ENCODE data around the gene SLF1.

DNA sequence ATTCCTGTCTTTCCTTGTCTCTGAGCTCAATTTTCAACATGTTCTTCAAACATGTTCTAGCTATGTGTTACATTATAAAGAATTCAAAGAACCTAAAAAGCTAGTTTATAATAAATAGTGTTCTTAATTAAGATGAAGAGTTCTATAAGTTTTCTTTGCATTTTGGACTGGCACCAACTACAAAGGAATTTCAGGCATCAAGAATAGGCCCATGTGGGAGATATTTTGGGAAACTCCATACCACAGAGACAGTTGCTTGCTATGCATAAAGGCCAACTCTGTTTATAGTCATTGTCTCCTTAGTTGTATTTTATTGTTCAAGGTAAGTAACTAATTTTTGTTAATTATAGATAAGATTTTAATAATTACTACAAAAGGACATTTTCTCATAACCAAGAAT lies 4.5 kb downstream of the SLF1 start:
- TF ChIP-seq, protein P1, sequence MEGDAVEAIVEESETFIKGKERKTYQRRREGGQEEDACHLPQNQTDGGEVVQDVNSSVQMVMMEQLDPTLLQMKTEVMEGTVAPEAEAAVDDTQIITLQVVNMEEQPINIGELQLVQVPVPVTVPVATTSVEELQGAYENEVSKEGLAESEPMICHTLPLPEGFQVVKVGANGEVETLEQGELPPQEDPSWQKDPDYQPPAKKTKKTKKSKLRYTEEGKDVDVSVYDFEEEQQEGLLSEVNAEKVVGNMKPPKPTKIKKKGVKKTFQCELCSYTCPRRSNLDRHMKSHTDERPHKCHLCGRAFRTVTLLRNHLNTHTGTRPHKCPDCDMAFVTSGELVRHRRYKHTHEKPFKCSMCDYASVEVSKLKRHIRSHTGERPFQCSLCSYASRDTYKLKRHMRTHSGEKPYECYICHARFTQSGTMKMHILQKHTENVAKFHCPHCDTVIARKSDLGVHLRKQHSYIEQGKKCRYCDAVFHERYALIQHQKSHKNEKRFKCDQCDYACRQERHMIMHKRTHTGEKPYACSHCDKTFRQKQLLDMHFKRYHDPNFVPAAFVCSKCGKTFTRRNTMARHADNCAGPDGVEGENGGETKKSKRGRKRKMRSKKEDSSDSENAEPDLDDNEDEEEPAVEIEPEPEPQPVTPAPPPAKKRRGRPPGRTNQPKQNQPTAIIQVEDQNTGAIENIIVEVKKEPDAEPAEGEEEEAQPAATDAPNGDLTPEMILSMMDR (IDR thresholded peaks at IDR 0.05; ENCODE audit: low read length), result no peak
- no peak for TF ChIP-seq EZH2 (optimal IDR thresholded peaks at IDR 0.05; ENCODE audit: low read depth, low read length)
- TF ChIP-seq EZH2phosphoT487 (IDR thresholded peaks at IDR 0.05; ENCODE audit: low read length), result no peak
